Lower leg skin (tissue), 3 donors: ENCODE results near the gene TUT7.

ENCODE experiments used
- POLR2A ChIP-seq, 2 donors: fragments of 450-650 bp; IDR thresholded peaks; one replicate each; pipeline ENCODE4 v1.6.1; 2016 to 2017; ENCODE audit warnings: antibody characterized with exemption in 2 of 2, mild to moderate bottlenecking in 1 of 2, moderate library complexity in 1 of 2
- TF ChIP-seq, protein P1 (sequence below), 3 donors: fragments of 450-650 bp; IDR thresholded peaks; one replicate each; pipeline ENCODE4 v1.5.1; 2016; ENCODE audit warnings: antibody characterized with exemption in 3 of 3, mild to moderate bottlenecking in 3 of 3, moderate library complexity in 2 of 3

DNA sequence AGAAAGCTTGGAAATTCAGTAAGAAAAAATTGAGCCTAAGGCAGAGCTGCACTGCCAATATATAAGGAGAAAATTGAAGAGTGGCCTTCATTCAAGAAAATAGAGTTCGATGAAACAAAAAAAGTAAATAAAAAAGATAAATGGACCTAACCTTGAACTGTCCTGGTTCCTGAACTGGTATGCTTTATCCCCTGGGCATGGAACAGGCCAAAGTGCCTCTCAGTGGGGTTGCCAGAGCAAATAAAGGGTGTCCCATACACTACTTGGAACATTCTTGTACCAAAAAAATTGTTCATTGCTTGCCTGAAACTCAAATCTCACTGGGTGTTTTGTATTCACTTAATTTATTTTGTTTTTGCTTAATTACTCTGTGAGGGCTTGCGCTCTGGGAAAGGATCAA is 42.2 kb upstream of the TUT7 start:
- TF ChIP-seq, protein P1, sequence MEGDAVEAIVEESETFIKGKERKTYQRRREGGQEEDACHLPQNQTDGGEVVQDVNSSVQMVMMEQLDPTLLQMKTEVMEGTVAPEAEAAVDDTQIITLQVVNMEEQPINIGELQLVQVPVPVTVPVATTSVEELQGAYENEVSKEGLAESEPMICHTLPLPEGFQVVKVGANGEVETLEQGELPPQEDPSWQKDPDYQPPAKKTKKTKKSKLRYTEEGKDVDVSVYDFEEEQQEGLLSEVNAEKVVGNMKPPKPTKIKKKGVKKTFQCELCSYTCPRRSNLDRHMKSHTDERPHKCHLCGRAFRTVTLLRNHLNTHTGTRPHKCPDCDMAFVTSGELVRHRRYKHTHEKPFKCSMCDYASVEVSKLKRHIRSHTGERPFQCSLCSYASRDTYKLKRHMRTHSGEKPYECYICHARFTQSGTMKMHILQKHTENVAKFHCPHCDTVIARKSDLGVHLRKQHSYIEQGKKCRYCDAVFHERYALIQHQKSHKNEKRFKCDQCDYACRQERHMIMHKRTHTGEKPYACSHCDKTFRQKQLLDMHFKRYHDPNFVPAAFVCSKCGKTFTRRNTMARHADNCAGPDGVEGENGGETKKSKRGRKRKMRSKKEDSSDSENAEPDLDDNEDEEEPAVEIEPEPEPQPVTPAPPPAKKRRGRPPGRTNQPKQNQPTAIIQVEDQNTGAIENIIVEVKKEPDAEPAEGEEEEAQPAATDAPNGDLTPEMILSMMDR (IDR thresholded peaks at IDR 0.05): no peak
- no peak for TF ChIP-seq POLR2A (IDR thresholded peaks at IDR 0.05)
